Measurements from ENCODE around the gene AAGAB.

Gene AAGAB

GRCh38 chr15:67281714-67282113 lies 27.3 kb upstream of the AAGAB start:
- H3K4me3 ChIP-seq (ENCODE audit: low read depth, low read length), result no peak overlapping the region
- DNase-seq (ENCODE audit: low read depth), result no peak
- TF ChIP-seq CTCF (IDR thresholded peaks at IDR 0.05; ENCODE audit: control insufficient read depth, extremely low read depth, insufficient read depth), result no peak

GRCh38 chr15:67280217-67280616 lies 25.8 kb upstream of the AAGAB start:
- H3K4me3 ChIP-seq (ENCODE audit: low read depth, low read length), result no peak overlapping the region
- no peak for DNase-seq (ENCODE audit: low read depth)
- no peak for TF ChIP-seq CTCF (IDR thresholded peaks at IDR 0.05; ENCODE audit: control insufficient read depth, extremely low read depth, insufficient read depth)

GRCh38 chr15:67276666-67277065 lies 22.2 kb upstream of the AAGAB start:
- H3K4me3 ChIP-seq (ENCODE audit: low read depth, low read length), result no peak overlapping the region
- TF ChIP-seq CTCF (IDR thresholded peaks at IDR 0.05; ENCODE audit: control insufficient read depth, extremely low read depth, insufficient read depth), result no peak
- no peak for DNase-seq (ENCODE audit: low read depth)

GRCh38 chr15:67274236-67274635 lies 19.8 kb upstream of the AAGAB start:
- no peak for DNase-seq (ENCODE audit: low read depth)
- TF ChIP-seq CTCF (IDR thresholded peaks at IDR 0.05; ENCODE audit: control insufficient read depth, extremely low read depth, insufficient read depth), result no peak
- H3K4me3 ChIP-seq (ENCODE audit: low read depth, low read length), result no peak overlapping the region

GRCh38 chr15:67267951-67268941 lies 13.8 kb upstream of the AAGAB start:
- no peak for TF ChIP-seq CTCF (IDR thresholded peaks at IDR 0.05; ENCODE audit: control insufficient read depth, extremely low read depth, insufficient read depth)
- no peak for DNase-seq (ENCODE audit: low read depth)
- no peak overlapping the region for H3K4me3 ChIP-seq (ENCODE audit: low read depth, low read length)

- DNase-seq (ENCODE audit: low read depth), result no peak
- no peak overlapping the region for H3K4me3 ChIP-seq (ENCODE audit: low read depth, low read length)
- no peak for TF ChIP-seq CTCF (IDR thresholded peaks at IDR 0.05; ENCODE audit: control insufficient read depth, extremely low read depth, insufficient read depth)
Observed at GRCh38 chr15:67267440-67267839, 13.0 kb upstream of the AAGAB start.
